ENCODE results near the gene FANCB.

DNA sequence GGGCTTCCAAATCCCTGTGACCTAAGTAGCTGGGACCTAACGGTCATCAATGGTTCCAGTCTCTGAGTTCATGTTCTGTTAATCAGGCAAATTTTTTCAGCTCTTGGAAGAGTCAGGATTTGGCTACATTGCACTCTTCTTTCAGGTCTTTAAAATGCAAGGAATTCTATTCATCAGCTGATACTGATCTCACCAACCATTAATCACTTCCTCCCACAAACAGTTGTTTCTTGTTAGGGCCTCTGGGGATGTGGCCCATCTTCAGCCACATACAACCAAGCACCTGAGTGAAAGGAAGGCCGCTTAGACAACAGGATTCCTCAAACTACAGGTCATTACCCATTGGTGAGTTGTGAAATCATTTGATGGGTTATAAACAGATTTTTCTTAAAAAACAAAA lies 71.7 kb downstream of the FANCB start:
- TF ChIP-seq EZH2 (IDR thresholded peaks at IDR 0.05; ENCODE audit: insufficient read depth, poor library complexity, severe bottlenecking) (no peak), EZH2phosphoT487 (IDR thresholded peaks at IDR 0.05; ENCODE audit: insufficient read depth, low read depth) (no peak)

Measured in GM23248 (cell line).